ENCODE data around the gene CENPT.
A peak's percentile ranks its signal among the peaks of the same experiment; 100 is the strongest.

Gene CENPT

GRCh38 chr16:67847064-67847861 lies at the start of gene CENPT:
Gene CENPT (minus strand): TSS chr16:67847693. CDS start chr16:67833859, 13,834 bp downstream.
- H3K4me3 ChIP-seq (ENCODE audit: low read depth, low read length), result peak within 1 kb of the TSS; percentile 85

GRCh38 chr16:67897231-67897630 lies 49.7 kb upstream of the CENPT start:
- no peak overlapping the region for H3K4me3 ChIP-seq (ENCODE audit: low read depth, low read length)

GRCh38 chr16:67893743-67894399 lies 46.4 kb upstream of the CENPT start:
- peak overlapping the region; percentile 93 for H3K4me3 ChIP-seq (ENCODE audit: low read depth, low read length)

GRCh38 chr16:67892899-67893742 lies 45.6 kb upstream of the CENPT start, which contains the start of gene PSKH1:
Gene PSKH1 (plus strand): TSS chr16:67893254. CDS start chr16:67908750, 15,496 bp downstream.
- peak within 1 kb of the TSS; percentile 93 for H3K4me3 ChIP-seq (ENCODE audit: low read depth, low read length)

- peak overlapping the region; percentile 24 for H3K4me3 ChIP-seq (ENCODE audit: low read depth, low read length)
Measured at GRCh38 chr16:67892375-67892774, 44.9 kb upstream of the CENPT start.

GRCh38 chr16:67888331-67888730 lies 40.8 kb upstream of the CENPT start:
- H3K4me3 ChIP-seq (ENCODE audit: low read depth, low read length), result no peak overlapping the region

- H3K4me3 ChIP-seq (ENCODE audit: low read depth, low read length), result no peak overlapping the region
Measured at GRCh38 chr16:67886387-67886786, 38.9 kb upstream of the CENPT start.

GRCh38 chr16:67885976-67886375 lies 38.5 kb upstream of the CENPT start:
- no peak overlapping the region for H3K4me3 ChIP-seq (ENCODE audit: low read depth, low read length)

GRCh38 chr16:67885545-67885944 lies 38.1 kb upstream of the CENPT start:
- no peak overlapping the region for H3K4me3 ChIP-seq (ENCODE audit: low read depth, low read length)

GRCh38 chr16:67884684-67885083 lies 37.2 kb upstream of the CENPT start, which contains the start of gene NRN1L:
Gene NRN1L (plus strand): TSS chr16:67884885. CDS start chr16:67884904, 19 bp downstream.
- peak within 1 kb of the TSS; percentile 17 for H3K4me3 ChIP-seq (ENCODE audit: low read depth, low read length)

- no peak overlapping the region for H3K4me3 ChIP-seq (ENCODE audit: low read depth, low read length)
Measured at GRCh38 chr16:67883872-67884261, 36.4 kb upstream of the CENPT start.

- no peak overlapping the region for H3K4me3 ChIP-seq (ENCODE audit: low read depth, low read length)
Measured at GRCh38 chr16:67883146-67883871, 35.8 kb upstream of the CENPT start.

- H3K4me3 ChIP-seq (ENCODE audit: low read depth, low read length), result no peak overlapping the region
Measured at GRCh38 chr16:67882374-67883145, 35.1 kb upstream of the CENPT start.

GRCh38 chr16:67881621-67882161 lies 34.2 kb upstream of the CENPT start:
- H3K4me3 ChIP-seq (ENCODE audit: low read depth, low read length), result no peak overlapping the region

- no peak overlapping the region for H3K4me3 ChIP-seq (ENCODE audit: low read depth, low read length)
Measured at GRCh38 chr16:67880584-67880983, 33.1 kb upstream of the CENPT start.

- no peak overlapping the region for H3K4me3 ChIP-seq (ENCODE audit: low read depth, low read length)
Measured at GRCh38 chr16:67879936-67880335, 32.4 kb upstream of the CENPT start.

- H3K4me3 ChIP-seq (ENCODE audit: low read depth, low read length), result no peak overlapping the region
Measured at GRCh38 chr16:67879462-67879861, 32.0 kb upstream of the CENPT start.

- H3K4me3 ChIP-seq (ENCODE audit: low read depth, low read length), result no peak overlapping the region
Measured at GRCh38 chr16:67878846-67879245, 31.4 kb upstream of the CENPT start.

- no peak overlapping the region for H3K4me3 ChIP-seq (ENCODE audit: low read depth, low read length)
Measured at GRCh38 chr16:67878232-67878631, 30.7 kb upstream of the CENPT start.
